PC-3 (cell line): ENCODE results near the gene ZDHHC18.

ENCODE experiments used
- CTCF ChIP-seq: fragments of 300-600 bp; sonication (generic); conservative IDR thresholded peaks from 2 replicates; pipeline ENCODE4 v1.5.1; 2017; ENCODE audit warnings: antibody characterized with exemption, low read depth, mild to moderate bottlenecking, low read length
- EZH2 ChIP-seq: fragments of 300-600 bp; sonication (generic); IDR thresholded peaks from one replicate; pipeline ENCODE4 v1.6.1; 2017; ENCODE audit warnings: antibody characterized with exemption, mild to moderate bottlenecking, low read length; ENCODE audit not compliant: unreplicated experiment
- EZH2phosphoT487 ChIP-seq: fragments of 300-600 bp; sonication (generic); IDR thresholded peaks from 2 replicates; pipeline ENCODE4 v1.6.1; 2018; ENCODE audit warnings: mild to moderate bottlenecking, antibody characterized with exemption, low read length, borderline replicate concordance

- TF ChIP-seq CTCF: no peak
- TF ChIP-seq EZH2phosphoT487: no peak
- TF ChIP-seq EZH2: no peak
These were observed 7.2 kb downstream of the ZDHHC18 start for GRCh38 chr1:26833432-26834405.
